Measurements from ENCODE around the gene ANGPT4. TPM values are rescaled to one million over a fixed set of nuclear protein-coding genes. Genes with fewer than 3 reads are reported as not detected.
A peak's percentile ranks its signal among the peaks of the same experiment; 100 is the strongest.

Gene ANGPT4
- total RNA-seq, 1 donor from 2014 or later = 0.06 TPM

- Mint-ChIP-seq H3K9me3 (peaks cover 4% of the 10 kb centered on the region), H3K27me3 (ENCODE audit: insufficient read depth, low read depth) (peaks cover 18% of the 10 kb centered on the region), H3K27ac (no peak overlapping the region), H3K4me3 (no peak overlapping the region), H3K36me3 (peaks cover 4% of the 10 kb centered on the region), H3K4me1 (peaks cover 22% of the 10 kb centered on the region)
- TF ChIP-seq CTCF (IDR thresholded peaks at IDR 0.05) = no peak
- TF ChIP-seq EZH2phosphoT487 (IDR thresholded peaks at IDR 0.05) = no peak
- no peak for TF ChIP-seq EZH2 (IDR thresholded peaks at IDR 0.05)
- no peak overlapping the region for H2AFZ ChIP-seq (replicated peaks)
- H3K36me3 ChIP-seq = no peaks in the 10 kb centered on the region
- H3K4me1 ChIP-seq = peaks cover 9% of the 10 kb centered on the region
- H4K20me1 ChIP-seq (ENCODE audit: low read depth) = peaks cover 7% of the 10 kb centered on the region
- H3K79me2 ChIP-seq (ENCODE audit: low read depth) = no peaks in the 10 kb centered on the region
- H3K27me3 ChIP-seq = peaks cover 32% of the 10 kb centered on the region
- no peaks in the 10 kb centered on the region for H3K9me3 ChIP-seq (ENCODE audit: low read depth)
- H3F3A ChIP-seq (ENCODE audit: low read depth) = peaks cover 18% of the 10 kb centered on the region
- H3K27ac ChIP-seq = no peak overlapping the region
- H3K4me3 ChIP-seq = no peak overlapping the region
- H3K9ac ChIP-seq = no peak overlapping the region
- no peak overlapping the region for H3K4me2 ChIP-seq
- no peak for DNase-seq (ENCODE audit: low spot score)
Observed at GRCh38 chr20:836190-836589, 79.9 kb downstream of the ANGPT4 start.

- no peak overlapping the region for H3K27ac Mint-ChIP-seq
- Histone ChIP-seq H3K9ac (no peak overlapping the region), H3F3A (ENCODE audit: low read depth) (peaks cover 15% of the 10 kb centered on the region), H3K9me3 (ENCODE audit: low read depth) (no peaks in the 10 kb centered on the region), H3K27me3 (peaks cover 27% of the 10 kb centered on the region), H3K79me2 (ENCODE audit: low read depth) (no peaks in the 10 kb centered on the region), H3K4me2 (no peak overlapping the region), H3K4me3 (no peak overlapping the region), H4K20me1 (ENCODE audit: low read depth) (peaks cover 5% of the 10 kb centered on the region), H3K27ac (no peak overlapping the region), H2AFZ (replicated peaks) (no peak overlapping the region), H3K36me3 (no peaks in the 10 kb centered on the region), H3K4me1 (peaks cover 9% of the 10 kb centered on the region)
- TF ChIP-seq CTCF (IDR thresholded peaks at IDR 0.05) (no peak), EZH2 (IDR thresholded peaks at IDR 0.05) (no peak), EZH2phosphoT487 (IDR thresholded peaks at IDR 0.05) (no peak)
- no peak for DNase-seq (ENCODE audit: low spot score)
- H3K36me3 Mint-ChIP-seq = peaks cover 4% of the 10 kb centered on the region
- H3K27me3 Mint-ChIP-seq (ENCODE audit: insufficient read depth, low read depth) = peaks cover 18% of the 10 kb centered on the region
- H3K9me3 Mint-ChIP-seq = peaks cover 4% of the 10 kb centered on the region
- H3K4me3 Mint-ChIP-seq = peak overlapping the region; percentile 76
- H3K4me1 Mint-ChIP-seq = peaks cover 22% of the 10 kb centered on the region
Observed at GRCh38 chr20:835608-836045, 80.5 kb downstream of the ANGPT4 start.

- Histone ChIP-seq H3K4me2 (peak overlapping the region; percentile 83), H3K27ac (no peak overlapping the region), H4K20me1 (ENCODE audit: low read depth) (no peaks in the 10 kb centered on the region), H3K4me1 (peaks cover 9% of the 10 kb centered on the region), H3K9ac (no peak overlapping the region), H3K4me3 (peak overlapping the region; percentile 60), H3K27me3 (peaks cover 15% of the 10 kb centered on the region), H3F3A (ENCODE audit: low read depth) (peaks cover 6% of the 10 kb centered on the region), H3K9me3 (ENCODE audit: low read depth) (no peaks in the 10 kb centered on the region), H3K36me3 (no peaks in the 10 kb centered on the region), H3K79me2 (ENCODE audit: low read depth) (no peaks in the 10 kb centered on the region), H2AFZ (replicated peaks) (peak overlapping the region; percentile 66)
- H3K4me3 Mint-ChIP-seq = peak overlapping the region; percentile 94
- peaks cover 13% of the 10 kb centered on the region for H3K27me3 Mint-ChIP-seq (ENCODE audit: insufficient read depth, low read depth)
- peaks cover 4% of the 10 kb centered on the region for H3K36me3 Mint-ChIP-seq
- H3K27ac Mint-ChIP-seq = no peak overlapping the region
- TF ChIP-seq EZH2phosphoT487 (IDR thresholded peaks at IDR 0.05) = no peak
- no peak for TF ChIP-seq CTCF (IDR thresholded peaks at IDR 0.05)
- no peak for TF ChIP-seq EZH2 (IDR thresholded peaks at IDR 0.05)
- DNase-seq (ENCODE audit: low spot score) = peak; percentile 31
- peaks cover 19% of the 10 kb centered on the region for H3K4me1 Mint-ChIP-seq
- H3K9me3 Mint-ChIP-seq = peaks cover 4% of the 10 kb centered on the region
Observed at GRCh38 chr20:834151-834746, 81.9 kb downstream of the ANGPT4 start.

Measured in neural progenitor cell (in vitro differentiated cells).